IMR-90 (cell line): ENCODE results near the gene PREP. TPM values are rescaled to one million over a fixed set of nuclear protein-coding genes. Genes with fewer than 3 reads are reported as not detected.

ENCODE experiments used
- ATAC-seq: fragments of 200-7000 bp; cut with Tn5 transposase; 2 replicates; pipeline ENCODE4 v1.9.1; 2020; ENCODE audit warnings: low read depth, mild to moderate bottlenecking, moderate library complexity
- BruUV-seq: library from RNA; stranded (reverse); fragments of 400-500 nt; replicated peaks from 2 replicates; lab custom pipeline; 2021; lab: Mats Ljungman, UMichigan
- CTCF ChIA-PET: fragments of 300-600 bp; formaldehyde crosslinking; extraction: SDS; loops from one replicate; lab custom pipeline; 2021; ENCODE audit warnings: antibody characterized with exemption; lab: Yijun Ruan, JAX
- POLR2A ChIA-PET: fragments of 300-600 bp; sonication (Branson Sonifier 250); formaldehyde crosslinking; loops from one replicate; lab custom pipeline; 2022; ENCODE audit warnings: antibody characterized with exemption; ENCODE audit not compliant: unreplicated experiment; lab: Charles Lee
- DNase-seq: peaks from one replicate; pipeline ENCODE4 v3.0.0; 2013
- H2AFZ ChIP-seq: replicated peaks from 2 replicates; pipeline ENCODE3; 2013; ENCODE audit warnings: low read length, mild to moderate bottlenecking; ENCODE audit not compliant: poor library complexity
- H2AK5ac ChIP-seq: 2 replicates; pipeline ENCODE4 v1.6.1; 2013; ENCODE audit warnings: low read depth, low read length, inconsistent platforms
- H2AK9ac ChIP-seq: replicated peaks from 2 replicates; pipeline ENCODE3; 2013; ENCODE audit warnings: mild to moderate bottlenecking, low read depth, low read length, moderate library complexity; ENCODE audit not compliant: poor library complexity
- H2BK120ac ChIP-seq: 2 replicates; pipeline ENCODE4 v1.6.1; 2013; ENCODE audit warnings: low read depth, low read length, inconsistent platforms
- H2BK15ac ChIP-seq: 3 replicates; pipeline ENCODE4 v1.6.1; 2013; ENCODE audit warnings: low read depth, low read length, inconsistent platforms
- H2BK20ac ChIP-seq: 2 replicates; pipeline ENCODE4 v1.6.1; 2013; ENCODE audit warnings: low read depth, mild to moderate bottlenecking, inconsistent platforms, low read length, moderate library complexity
- H2BK5ac ChIP-seq: 2 replicates; pipeline ENCODE4 v1.6.1; 2013; ENCODE audit warnings: mild to moderate bottlenecking, low read depth, low read length, inconsistent platforms; ENCODE audit not compliant: poor library complexity, severe bottlenecking
- H3K14ac ChIP-seq: replicated peaks from 2 replicates; pipeline ENCODE4 v1.6.1; 2013; ENCODE audit warnings: low read depth, low read length, inconsistent platforms
- H3K18ac ChIP-seq: 2 replicates; pipeline ENCODE4 v1.6.1; 2013; ENCODE audit warnings: low read depth, low read length, control low read depth
- H3K23ac ChIP-seq: 2 replicates; pipeline ENCODE4 v1.6.1; 2013; ENCODE audit warnings: low read depth, low read length, inconsistent platforms
- H3K27ac ChIP-seq: 2 replicates; pipeline ENCODE4 v1.5.1; 2013; ENCODE audit warnings: mild to moderate bottlenecking, control low read depth, low read length; ENCODE audit not compliant: insufficient read depth
- H3K27me3 ChIP-seq: 2 replicates; pipeline ENCODE4 v1.6.1; 2013; ENCODE audit warnings: low read length; ENCODE audit not compliant: control insufficient read depth, insufficient read depth
- H3K36me3 ChIP-seq: 2 replicates; pipeline ENCODE4 v1.6.1; 2013; ENCODE audit warnings: low read length, mixed read lengths; ENCODE audit not compliant: control insufficient read depth, insufficient read depth
- H3K4ac ChIP-seq: 2 replicates; pipeline ENCODE4 v1.6.1; 2013; ENCODE audit warnings: low read depth, low read length, inconsistent platforms
- H3K4me1 ChIP-seq: 2 replicates; pipeline ENCODE4 v1.6.1; 2013; ENCODE audit warnings: low read length, mixed read lengths; ENCODE audit not compliant: control insufficient read depth, insufficient read depth
- H3K4me2 ChIP-seq: 2 replicates; pipeline ENCODE4 v1.6.1; 2013; ENCODE audit warnings: low read depth, mild to moderate bottlenecking, control low read depth, low read length, moderate library complexity
- H3K4me3 ChIP-seq: 2 replicates; pipeline ENCODE4 v1.5.1; 2013; ENCODE audit warnings: low read depth, mild to moderate bottlenecking, control low read depth, low read length, moderate library complexity; ENCODE audit not compliant: insufficient read depth
- H3K56ac ChIP-seq: 2 replicates; pipeline ENCODE4 v1.6.1; 2013; ENCODE audit warnings: low read length, inconsistent platforms; ENCODE audit not compliant: insufficient read depth; ENCODE audit errors: extremely low read depth
- H3K79me1 ChIP-seq, 2 experiments: 2 replicates each; pipeline ENCODE4 v1.6.1; 2013; ENCODE audit warnings: low read length in 2 of 2, inconsistent platforms in 1 of 2, low read depth in 1 of 2
- H3K9ac ChIP-seq: 2 replicates; pipeline ENCODE4 v1.6.1; 2013; ENCODE audit warnings: low read depth, low read length, control low read depth
- H3K9me1 ChIP-seq: 2 replicates; pipeline ENCODE4 v1.6.1; 2013; ENCODE audit warnings: low read length, inconsistent platforms; ENCODE audit not compliant: insufficient read depth
- H3K9me3 ChIP-seq: 2 replicates; pipeline ENCODE4 v1.6.1; 2013; ENCODE audit warnings: low read length; ENCODE audit not compliant: control insufficient read depth, insufficient read depth
- H4K20me1 ChIP-seq: 2 replicates; pipeline ENCODE4 v1.6.1; 2013; ENCODE audit warnings: low read length, inconsistent platforms; ENCODE audit not compliant: insufficient read depth
- H4K5ac ChIP-seq: 2 replicates; pipeline ENCODE4 v1.6.1; 2013; ENCODE audit warnings: mild to moderate bottlenecking, low read depth, low read length, control low read depth
- H4K8ac ChIP-seq, 2 experiments: 2 replicates each; pipeline ENCODE4 v1.6.1; 2013; ENCODE audit warnings: low read depth in 2 of 2, low read length in 2 of 2, control low read depth in 1 of 2, inconsistent platforms in 1 of 2
- H4K91ac ChIP-seq: 2 replicates; pipeline ENCODE4 v1.6.1; 2013; ENCODE audit warnings: low read depth, low read length, inconsistent platforms; ENCODE audit not compliant: insufficient read depth
- CTCF ChIP-seq: conservative IDR thresholded peaks from 2 replicates; pipeline ENCODE4 v1.5.1; 2012; ENCODE audit warnings: mild to moderate bottlenecking, low read depth, low read length, improper control_type of control experiment
- MAFK ChIP-seq: IDR thresholded peaks from 2 replicates; pipeline ENCODE4 v1.6.1; 2012; ENCODE audit warnings: low read depth, low read length, improper control_type of control experiment
- WGBS, 2 experiments: methylation state at CpG; one replicate each; pipeline versions ENCODE4 v1.1.5 to v1.1.7; 2013; ENCODE audit warnings: missing lambda C conversion rate in 2 of 2; ENCODE audit not compliant: insufficient read length in 1 of 2; ENCODE audit errors: extremely low coverage in 2 of 2; 5-methylcytosine and 5-hydroxymethylcytosine counted together
- dilution Hi-C: fragments of 300-500 bp; cut with HindIII; formaldehyde crosslinking; loops from one replicate; pipeline ENCODE4 v1.14.3; 2018; ENCODE audit warnings: low sequenced_read_pairs; ENCODE audit not compliant: unreplicated experiment
- in situ Hi-C: fragments of 300-500 bp; cut with MboI; formaldehyde crosslinking; loops from 3 replicates; pipeline ENCODE4 v1.14.3; 2019; ENCODE audit warnings: low sequenced_read_pairs, inconsistent platforms, mixed read lengths
- intact Hi-C: fragments of 100-400 bp; cut with micrococcal nuclease; formaldehyde crosslinking; loops from 2 replicates; pipeline ENCODE4 v1.10.0; 2022
- polyA plus RNA-seq, 3 experiments: library from polyadenylated mRNA; depleted of rRNA; stranded (reverse); fragments of >200 nt; gene quantifications; 2 replicates each; pipeline ENCODE4 v1.2.3, GENCODE V29; 2012; ENCODE audit warnings: low replicate concordance in 1 of 3
- total RNA-seq: library from RNA; depleted of rRNA; stranded (reverse); fragments of >200 nt; gene quantifications from 2 replicates; pipeline ENCODE4 v1.2.3, GENCODE V29; 2012

PREP gene
- total and polyA plus RNA-seq, 2 of the 4 experiments (the other 2 are of a cell fraction): 21.0 to 25.7 TPM

- TF ChIP-seq CTCF: no peak
Observed at GRCh38 chr6:105282631-105283585, 120.0 kb downstream of the PREP start (continued).

- Histone ChIP-seq H3K23ac (no peak overlapping the region), H3K27me3 (no peaks in the 10 kb centered on the region), H3K9me3 (no peaks in the 10 kb centered on the region), H4K5ac (no peak overlapping the region), H2AK9ac (no peak overlapping the region), H3K79me1 (no peaks in the 10 kb centered on the region; a peak in 1 of 4 replicates), H4K8ac (no peak overlapping the region), H3K9me1 (peaks cover 6% of the 10 kb centered on the region; the same call in 1 of the 2 replicates), H2AK5ac (no peak overlapping the region), H3K56ac (no peak overlapping the region), H2BK15ac (no peak overlapping the region), H3K36me3 (peaks cover 23% of the 10 kb centered on the region), H4K20me1 (no peaks in the 10 kb centered on the region), H2BK20ac (no peak overlapping the region), H3K4me1 (no peaks in the 10 kb centered on the region), H3K4me2 (no peak overlapping the region), H2BK120ac (no peak overlapping the region), H2BK5ac (no peak overlapping the region), H3K4me3 (no peak overlapping the region), H2AFZ (no peak overlapping the region), H3K9ac (no peak overlapping the region), H3K14ac (no peak overlapping the region), H3K27ac (no peak overlapping the region), H3K18ac (no peak overlapping the region), H4K91ac (no peak overlapping the region), H3K4ac (no peak overlapping the region)
- DNase-seq (no peak), ATAC-seq (no peak)
- WGBS, 2 experiments: 96% methylated on average over 4 of the region's 7 CpGs; no CpG with 5 or more reads in 1 of the 2 experiments
- ChIA-PET CTCF (interaction anchor here (1.2 kb wide), 1 partner anchor 46 kb away, joined by 3 read pairs; no protein-coding TSS in a partner anchor), POLR2A (no interaction called here)
- no peak for TF ChIP-seq MAFK
- in situ Hi-C loops: no loop called here
- no TSS peak for BruUV-seq
- dilution Hi-C loops: no loop called here
- intact Hi-C loops: no loop called here
Observed at GRCh38 chr6:105280033-105280432, 122.8 kb downstream of the PREP start.
